HG03025 (cell line): ENCODE measurements around the gene GANC.
A peak's percentile ranks its signal among the peaks of the same experiment; 100 is the strongest.
"Not testable (repeated sequence)": the region's sequence is repeated elsewhere in the genome, so short reads cannot be mapped to it uniquely, and the experiment has no call there.

Source experiments
- ATAC-seq: cut with Tn5 transposase; IDR thresholded peaks from one replicate; pipeline ENCODE4 v1.9.1; 2021; ENCODE audit warnings: mild to moderate bottlenecking, moderate library complexity; ENCODE audit not compliant: unreplicated experiment, low FRiP score

The GANC gene, protein sequence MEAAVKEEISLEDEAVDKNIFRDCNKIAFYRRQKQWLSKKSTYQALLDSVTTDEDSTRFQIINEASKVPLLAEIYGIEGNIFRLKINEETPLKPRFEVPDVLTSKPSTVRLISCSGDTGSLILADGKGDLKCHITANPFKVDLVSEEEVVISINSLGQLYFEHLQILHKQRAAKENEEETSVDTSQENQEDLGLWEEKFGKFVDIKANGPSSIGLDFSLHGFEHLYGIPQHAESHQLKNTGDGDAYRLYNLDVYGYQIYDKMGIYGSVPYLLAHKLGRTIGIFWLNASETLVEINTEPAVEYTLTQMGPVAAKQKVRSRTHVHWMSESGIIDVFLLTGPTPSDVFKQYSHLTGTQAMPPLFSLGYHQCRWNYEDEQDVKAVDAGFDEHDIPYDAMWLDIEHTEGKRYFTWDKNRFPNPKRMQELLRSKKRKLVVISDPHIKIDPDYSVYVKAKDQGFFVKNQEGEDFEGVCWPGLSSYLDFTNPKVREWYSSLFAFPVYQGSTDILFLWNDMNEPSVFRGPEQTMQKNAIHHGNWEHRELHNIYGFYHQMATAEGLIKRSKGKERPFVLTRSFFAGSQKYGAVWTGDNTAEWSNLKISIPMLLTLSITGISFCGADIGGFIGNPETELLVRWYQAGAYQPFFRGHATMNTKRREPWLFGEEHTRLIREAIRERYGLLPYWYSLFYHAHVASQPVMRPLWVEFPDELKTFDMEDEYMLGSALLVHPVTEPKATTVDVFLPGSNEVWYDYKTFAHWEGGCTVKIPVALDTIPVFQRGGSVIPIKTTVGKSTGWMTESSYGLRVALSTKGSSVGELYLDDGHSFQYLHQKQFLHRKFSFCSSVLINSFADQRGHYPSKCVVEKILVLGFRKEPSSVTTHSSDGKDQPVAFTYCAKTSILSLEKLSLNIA (N-terminal part only)

DNA sequence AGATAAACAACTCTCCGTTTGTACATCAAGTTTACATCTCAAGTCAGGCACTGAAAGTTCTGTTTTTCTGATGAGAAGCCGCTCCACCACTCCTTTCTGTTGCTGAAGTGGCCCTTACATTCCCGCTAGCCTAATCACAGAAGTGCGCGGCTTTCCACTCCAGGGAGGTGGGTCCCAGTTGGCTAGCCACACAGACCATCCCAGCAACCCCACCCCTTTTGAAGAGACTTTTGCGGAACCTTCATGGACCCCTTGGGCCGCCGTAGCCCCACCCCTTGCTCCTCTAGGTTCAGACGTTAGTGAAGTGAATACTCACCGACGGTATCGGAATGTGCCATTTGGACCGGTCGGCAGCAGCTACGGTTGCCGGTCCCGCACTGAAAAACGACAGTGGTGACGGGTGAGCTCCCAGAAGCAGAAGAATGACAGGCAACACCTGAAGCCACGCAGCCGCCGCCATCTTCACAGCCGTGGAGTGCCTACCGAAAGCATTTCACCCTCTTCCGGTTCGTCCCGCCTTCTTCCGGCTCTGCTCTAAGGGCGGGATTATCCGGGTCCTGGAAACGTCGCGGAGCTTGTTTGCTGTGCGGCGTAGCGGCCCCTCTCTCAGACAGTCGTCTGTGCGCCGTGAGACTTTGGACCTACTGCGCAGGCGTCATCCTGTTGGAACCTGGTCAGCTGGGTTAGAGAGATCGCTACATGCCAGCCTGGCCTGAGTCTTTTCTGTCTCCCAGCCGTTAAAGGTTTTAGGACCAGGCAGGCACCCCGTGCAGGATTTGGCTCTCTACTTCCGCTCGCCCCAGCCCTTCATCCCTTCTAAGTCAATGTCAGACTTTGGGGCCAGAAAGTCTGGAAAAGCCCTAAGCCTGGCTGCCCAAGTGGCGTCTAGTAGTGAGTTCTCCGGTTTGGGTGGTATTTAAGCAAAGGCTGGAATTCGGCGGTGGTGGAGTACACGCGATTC, at the start of gene GANC, which contains the start of gene TMEM87A:
Gene GANC (plus strand): TSS at position 263 of the 961 bp plus-strand sequence. CDS start 1,281 bp downstream, outside the sequence.
Gene TMEM87A (minus strand): TSS at position 495 of the 961 bp plus-strand sequence. CDS start 35 bp downstream, at position 460.
- ATAC-seq, result peak; percentile 83

DNA sequence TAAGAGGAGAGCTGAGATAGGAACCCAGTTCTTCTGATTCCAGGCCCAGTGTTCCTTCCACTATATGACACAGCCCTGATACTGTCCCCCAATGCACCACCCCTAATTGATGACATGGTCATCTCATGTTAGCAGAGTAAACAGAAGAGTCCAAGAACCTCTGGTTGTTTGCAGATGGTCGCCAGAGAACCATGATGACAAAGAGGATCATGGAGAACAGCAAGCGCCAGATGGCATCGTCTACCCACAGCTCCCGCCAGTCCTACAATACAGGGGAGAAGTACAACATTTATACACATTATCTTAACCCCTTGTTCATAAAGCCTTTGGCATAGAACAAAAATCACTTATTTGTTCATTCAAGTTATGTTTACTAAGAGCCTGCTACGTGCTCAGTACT, 46.4 kb upstream of the GANC start:
- no peak for ATAC-seq

DNA sequence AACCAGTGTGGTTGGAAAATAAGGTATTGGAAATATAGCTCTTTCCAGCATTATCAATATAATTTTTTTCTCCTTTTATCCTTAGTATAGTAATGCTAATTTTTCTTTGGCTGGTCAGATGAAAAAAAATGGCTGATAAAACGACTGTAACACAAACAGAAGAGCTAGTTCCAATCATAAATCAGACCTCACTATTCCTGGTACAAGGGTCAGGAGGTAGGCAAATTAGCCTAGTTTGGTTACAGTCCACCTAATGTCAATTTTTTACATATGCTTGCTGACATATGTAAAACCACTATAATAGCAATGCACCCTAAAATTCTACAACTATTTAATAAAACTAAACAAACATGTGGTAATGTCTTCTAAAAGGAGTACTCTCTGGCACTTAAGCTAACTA, 45.0 kb upstream of the GANC start:
- ATAC-seq, result no peak

DNA sequence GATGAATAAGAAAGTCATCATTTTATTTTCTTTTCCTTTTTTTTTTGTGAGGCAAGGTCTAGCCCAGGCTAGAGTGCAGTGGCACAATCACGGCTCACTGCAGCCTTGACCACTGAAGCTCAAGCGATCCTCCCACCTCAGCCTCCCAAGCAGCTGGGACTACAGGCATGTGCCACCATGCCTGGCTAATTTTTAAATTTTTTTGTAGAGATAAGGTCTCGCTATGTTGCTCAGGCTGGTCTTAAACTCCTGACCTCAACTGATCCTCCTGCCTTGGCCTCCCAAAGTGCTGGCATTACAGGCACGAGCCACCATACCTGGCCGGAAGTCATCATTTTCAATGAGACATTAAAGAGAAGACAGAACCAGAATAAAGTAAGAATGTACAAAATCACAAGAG, 44.0 kb upstream of the GANC start:
- not testable (repeated sequence) for ATAC-seq

DNA sequence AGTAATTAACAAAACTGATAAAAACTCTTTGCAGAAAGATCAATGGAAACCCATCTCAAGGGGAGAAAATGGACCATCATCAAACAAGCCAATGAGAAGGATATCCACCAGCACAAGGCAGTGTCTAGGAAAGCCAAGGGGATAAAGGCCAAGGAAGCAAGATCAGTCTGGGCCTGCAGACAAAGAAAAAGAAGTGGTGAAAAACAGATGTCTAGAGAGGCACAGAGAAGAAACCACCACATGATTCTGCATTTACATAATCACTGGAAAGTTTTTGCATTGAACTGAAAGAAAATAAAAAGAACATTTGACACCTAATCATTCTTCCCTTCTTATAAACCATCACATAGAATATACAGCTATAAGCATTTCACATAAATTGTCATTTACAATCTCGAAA, 41.9 kb upstream of the GANC start:
- ATAC-seq, result no peak

DNA sequence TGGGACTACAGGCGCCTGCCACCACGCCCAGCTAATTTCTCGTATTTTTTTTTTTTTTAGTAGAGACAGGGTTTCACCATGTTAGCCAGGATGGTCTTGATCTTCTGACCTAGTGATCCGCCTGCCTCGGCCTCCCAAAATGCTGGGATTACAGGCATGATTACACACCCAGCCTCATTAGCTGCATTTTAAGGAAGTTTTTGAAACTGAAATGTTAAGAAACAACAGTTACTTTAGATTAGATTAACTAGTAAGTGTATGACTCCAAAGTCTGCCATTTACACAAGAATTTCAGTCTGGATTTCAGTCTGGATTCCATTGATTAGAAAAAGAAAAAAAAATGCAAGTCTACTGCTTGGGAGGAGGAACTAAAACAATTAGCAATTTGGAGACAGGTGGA, 40.4 kb upstream of the GANC start:
- no peak for ATAC-seq

DNA sequence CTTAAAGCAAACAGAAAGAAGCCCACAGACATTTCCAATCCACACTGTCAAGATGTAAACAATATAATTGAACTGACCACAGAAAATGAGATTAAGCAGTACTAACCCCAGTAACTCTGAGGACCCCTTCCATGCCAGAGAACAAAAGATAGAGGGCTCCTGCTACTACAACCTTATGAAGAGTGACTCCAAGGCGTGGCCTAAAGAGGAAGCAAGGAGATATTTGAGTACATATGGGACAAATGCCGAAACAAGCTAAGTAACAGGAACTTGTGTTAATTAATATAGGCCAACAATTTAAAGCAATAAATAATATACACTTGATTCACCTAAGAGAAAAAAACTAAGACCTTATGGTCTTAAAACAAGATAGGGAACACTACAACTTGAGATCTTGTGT, 39.9 kb upstream of the GANC start:
- ATAC-seq, result no peak

DNA sequence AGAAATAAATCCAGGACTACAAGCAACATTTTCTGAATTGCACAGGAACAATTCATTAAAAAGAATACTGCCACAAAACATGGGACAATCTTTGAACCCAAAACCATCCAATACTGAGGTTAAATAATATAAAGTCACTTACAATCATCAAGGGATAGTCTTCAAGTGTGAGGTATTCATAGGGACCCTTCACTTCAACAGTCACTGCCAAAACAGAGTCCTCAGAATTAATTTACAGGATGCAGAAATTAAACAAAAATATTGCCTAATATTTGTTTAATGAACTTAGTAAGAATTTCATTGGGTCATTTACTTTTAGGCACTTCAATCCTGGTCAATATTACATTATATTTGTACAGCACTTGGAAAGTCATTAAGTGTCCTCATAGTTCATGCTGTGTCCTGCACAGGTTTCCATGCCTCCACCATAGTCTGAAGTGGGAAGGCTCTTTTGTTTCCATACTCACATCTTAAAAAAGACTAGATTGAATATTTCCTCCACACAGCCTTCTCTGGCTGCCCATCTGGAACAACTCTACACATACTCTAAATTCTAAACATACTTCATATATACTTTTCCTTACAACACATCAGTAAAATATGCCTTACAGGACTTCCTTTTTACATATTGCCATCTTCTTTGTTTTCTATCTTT, 33.3 kb upstream of the GANC start:
- no peak for ATAC-seq

DNA sequence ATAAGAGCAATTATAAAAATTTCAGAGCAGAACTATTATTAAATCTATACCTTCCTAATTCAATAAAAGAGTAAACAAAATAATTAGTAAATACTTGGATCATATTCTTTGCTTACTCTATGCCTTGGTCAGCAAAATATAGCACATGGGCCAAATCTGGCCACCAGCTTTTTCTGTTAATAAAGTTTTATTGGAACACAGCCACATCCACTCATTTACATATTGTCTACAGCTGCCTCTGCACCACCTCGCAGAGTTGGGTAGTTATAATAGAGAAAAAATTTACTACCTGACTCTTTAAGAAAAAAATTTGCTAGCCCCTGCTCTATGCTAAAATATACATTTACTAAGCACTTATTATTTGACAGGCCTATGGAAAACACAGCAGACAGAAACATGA, 32.2 kb upstream of the GANC start:
- no peak for ATAC-seq

DNA sequence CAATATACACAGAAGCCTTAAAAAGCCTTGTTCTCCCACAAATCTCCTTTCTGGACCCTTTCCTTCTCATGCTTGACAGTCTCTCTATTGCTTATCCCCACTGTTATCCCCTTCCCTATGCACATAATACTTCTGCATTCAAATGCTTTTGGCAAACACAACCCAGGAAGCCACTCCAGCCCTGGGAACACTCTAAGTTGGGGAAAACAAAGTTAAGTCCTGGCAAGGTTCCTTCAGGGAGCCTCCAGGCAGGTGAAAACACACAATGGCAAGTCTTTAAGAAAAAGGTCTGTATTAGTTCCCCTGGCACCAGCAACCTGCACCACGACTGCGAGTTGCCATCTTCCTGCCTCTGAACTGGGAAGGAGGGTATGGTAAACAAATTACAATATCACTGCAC, 19.7 kb upstream of the GANC start:
- no peak for ATAC-seq

DNA sequence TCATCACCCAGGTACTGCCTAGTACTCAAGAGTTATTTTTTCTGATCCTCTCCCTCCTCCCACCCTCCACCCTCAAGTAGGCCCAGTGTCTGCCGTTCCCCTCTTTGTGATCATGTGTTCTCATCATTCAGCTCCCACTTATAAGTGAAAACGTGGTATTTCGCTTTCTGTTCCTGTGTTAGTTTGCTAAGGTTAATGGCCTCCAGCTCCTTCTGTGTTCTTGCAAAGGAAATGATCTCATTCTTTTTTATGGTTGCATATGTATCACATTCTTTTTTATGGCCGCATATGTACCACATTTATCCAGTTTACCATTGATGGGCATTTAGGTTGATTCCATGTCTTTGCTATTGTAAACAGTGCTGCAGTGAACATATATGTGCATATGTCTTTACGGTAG, 8.2 kb upstream of the GANC start:
- no peak for ATAC-seq

DNA sequence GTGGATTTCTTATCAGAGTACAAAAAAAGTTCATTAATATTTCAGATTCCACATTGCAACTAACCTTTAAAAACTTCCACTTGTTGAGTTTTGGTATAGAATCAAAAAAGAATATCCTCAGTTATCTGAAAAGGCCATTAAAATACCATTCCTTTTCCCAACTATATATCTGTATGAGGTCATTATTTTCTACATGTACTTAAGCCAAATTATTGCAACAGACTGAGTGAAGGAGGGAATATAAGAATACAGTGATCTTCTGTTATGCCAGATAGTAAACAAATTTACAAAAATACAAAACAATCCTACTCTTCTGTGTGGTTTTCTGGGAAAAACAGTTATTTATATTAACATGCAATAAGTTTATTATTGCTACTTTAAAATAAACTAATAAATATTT, 5.7 kb upstream of the GANC start:
- ATAC-seq, result no peak

DNA sequence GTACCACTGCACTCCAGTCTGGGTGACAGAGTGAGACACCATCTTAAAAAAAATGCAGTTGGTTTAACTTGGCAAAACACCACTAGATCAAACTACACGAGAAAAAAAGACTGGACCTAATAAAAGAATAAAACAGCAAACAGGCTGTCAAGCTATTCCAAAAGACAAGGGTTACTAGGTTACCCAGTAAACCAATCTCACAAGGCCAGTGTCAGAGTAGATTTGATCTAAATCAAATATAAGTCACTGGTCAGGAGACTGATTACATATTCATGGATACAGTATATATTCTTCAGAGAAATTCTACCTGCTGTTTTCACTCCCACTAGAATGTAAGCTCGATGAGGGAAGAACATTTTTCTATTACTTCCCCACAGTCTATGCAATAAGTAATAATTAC, 2.5 kb upstream of the GANC start:
- ATAC-seq, result no peak

DNA sequence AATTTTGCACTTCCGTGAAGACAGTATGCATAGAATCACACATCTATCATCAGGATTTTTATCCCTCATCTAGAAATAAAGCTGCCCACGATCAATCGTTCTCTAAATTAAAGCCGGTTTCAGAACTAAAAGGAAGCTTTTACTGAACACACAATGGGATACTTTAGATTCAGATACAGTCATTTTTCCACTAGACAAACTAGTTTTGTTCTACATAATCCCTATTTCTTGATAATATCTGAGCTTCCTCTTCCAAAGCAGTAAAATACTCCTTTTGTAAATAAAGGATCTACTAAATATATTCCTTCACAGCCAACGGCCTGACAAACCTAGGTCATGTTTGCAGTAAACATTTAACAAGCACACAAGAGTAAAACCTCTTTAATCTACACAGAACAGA, 2.0 kb upstream of the GANC start:
- no peak for ATAC-seq

DNA sequence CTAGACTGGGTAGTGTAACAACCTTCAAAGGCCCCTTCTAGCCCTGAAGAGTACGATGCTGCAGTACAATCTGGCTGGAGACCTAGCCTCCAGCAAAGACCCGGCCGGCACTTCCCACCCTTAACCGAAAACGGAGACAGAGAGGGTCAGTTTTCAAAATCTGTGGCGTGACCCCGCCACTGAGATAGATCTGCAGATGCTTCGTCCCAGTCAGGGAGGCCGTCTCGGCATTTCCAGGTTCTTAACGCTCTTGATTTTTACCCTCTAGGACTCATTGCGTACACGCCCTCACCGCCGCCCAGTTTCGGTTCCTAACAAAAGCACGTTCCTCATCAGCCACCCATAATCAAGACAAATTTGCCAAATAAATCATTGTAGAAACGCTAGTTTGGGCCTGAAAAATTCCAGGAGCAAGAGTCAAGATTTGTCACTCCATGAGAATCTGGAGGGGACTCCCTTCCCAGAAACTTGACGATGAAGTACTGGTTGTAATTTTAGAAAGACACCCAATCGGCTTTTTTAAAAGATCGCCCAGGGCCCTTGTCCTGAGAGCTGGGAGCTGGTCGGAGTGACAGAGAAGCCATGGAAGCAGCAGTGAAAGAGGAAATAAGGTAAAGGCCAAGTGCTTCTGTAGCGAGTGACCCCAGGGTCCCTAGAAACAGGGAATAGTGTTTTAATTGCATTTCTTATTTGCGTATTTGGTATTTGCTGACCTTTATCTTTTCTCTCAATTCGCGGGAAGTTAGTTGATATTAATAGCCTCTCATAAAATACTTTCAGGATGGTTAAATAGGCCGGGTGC, 1.1 kb downstream of the GANC start:
- peak; percentile 22 for ATAC-seq

DNA sequence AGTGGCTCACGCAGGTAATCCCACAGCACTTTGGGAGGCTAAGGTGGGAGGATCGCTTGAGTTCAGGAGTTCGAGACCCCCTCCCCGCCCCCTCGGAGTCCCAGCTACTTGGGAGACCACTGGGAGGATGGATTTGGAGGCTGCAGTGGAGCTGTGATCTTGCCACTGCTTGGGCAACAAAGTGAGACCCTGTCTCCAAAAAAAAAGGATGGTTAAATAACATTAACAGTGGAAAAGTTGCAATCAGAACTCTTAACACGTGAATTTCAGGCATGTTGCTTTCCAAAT, 1.6 kb downstream of the GANC start:
- ATAC-seq, result no peak

DNA sequence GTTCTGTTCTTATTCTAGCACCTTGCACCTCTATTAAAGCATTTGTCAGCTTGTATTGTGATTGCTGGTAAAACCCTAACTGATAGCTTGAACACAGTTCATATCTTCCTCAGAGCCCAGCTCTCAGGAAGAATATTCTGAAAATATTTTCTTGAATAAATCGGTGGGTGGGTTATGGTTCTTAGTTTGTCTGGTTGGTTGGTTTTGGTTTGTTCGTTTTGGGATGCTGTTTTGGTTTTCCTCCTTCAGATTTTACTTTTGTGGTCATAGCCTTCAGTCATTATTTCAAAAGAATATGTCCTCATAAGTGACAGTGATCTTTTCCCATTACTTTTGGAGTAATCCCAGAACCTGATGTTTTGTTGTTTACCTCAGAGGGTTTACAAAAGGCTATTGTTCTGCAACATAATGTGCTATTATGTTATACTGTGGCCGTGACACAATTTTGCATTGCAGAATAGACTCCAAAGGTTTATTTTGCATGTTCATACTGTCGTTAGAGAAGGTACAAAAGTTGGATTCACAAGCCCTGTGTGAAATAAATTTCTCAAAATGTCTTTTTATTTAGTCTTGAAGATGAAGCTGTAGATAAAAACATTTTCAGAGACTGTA, 2.9 kb downstream of the GANC start:
- ATAC-seq, result no peak

DNA sequence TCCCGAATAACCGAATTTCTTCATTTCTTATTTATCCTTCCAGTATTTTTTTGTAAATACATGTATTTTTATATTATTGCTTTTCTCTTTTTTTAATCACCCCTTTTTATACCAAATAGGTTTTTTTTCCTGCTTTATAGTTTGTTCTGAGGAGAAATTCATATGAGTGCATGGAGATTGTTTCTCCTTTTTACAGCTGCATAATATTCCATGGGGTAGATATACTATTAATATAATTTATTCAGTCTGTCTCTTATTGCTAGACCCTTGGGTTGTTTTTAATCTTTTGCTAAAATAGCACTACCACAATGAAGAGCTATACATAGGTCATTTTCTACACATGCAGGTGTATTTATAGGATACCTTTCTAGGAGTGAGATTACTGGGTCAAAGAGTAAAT, 3.8 kb downstream of the GANC start:
- no peak for ATAC-seq

DNA sequence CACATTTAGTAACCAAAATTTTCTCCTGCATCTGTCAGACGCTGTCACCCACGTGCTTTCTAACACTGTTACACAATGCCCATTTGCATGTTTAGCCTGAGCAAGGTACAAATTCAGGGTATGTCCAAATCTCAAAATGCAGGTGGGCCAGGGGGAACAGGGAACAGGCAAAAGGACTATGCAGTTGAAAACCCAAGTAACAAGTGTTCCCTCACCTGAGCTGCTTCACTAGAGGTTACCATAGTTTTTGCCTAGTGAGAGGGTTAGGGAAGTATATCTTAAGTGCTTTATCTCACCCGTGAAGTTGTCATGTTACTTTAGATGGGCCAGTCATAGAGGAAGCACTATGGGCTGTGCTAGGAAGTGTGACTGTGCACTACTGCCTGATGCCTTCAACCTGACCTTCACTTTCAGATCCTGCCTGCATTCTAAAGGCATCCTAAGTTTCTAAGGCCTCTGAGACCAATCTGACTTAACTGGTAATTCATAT, 6.3 kb downstream of the GANC start:
- no peak for ATAC-seq
